Progenitor cell of endocrine pancreas (in vitro differentiated cells): ENCODE measurements around the gene AHRR. TPM values are rescaled to one million over a fixed set of nuclear protein-coding genes. Genes with fewer than 3 reads are reported as not detected.

Experiments used
- DNase-seq: peaks from one replicate; pipeline ENCODE4 v3.0.0; 2021; ENCODE audit warnings: low spot score; ENCODE audit not compliant: unreplicated experiment
- H3K27ac Mint-ChIP-seq: 2 replicates; pipeline ENCODE4 v1.8.0; 2021; ENCODE audit warnings: mild to moderate bottlenecking, moderate library complexity, mixed read lengths
- H3K27me3 Mint-ChIP-seq: 2 replicates; pipeline ENCODE4 v1.8.0; 2021; ENCODE audit warnings: mixed read lengths
- H3K36me3 Mint-ChIP-seq: 2 replicates; pipeline ENCODE4 v1.8.0; 2022; ENCODE audit warnings: mixed read lengths; ENCODE audit not compliant: insufficient read depth
- H3K4me1 Mint-ChIP-seq: 2 replicates; pipeline ENCODE4 v1.8.0; 2021; ENCODE audit warnings: low read depth, mixed read lengths
- H3K4me3 Mint-ChIP-seq: 2 replicates; pipeline ENCODE4 v1.8.0; 2021; ENCODE audit warnings: low read depth, mild to moderate bottlenecking, moderate library complexity, mixed read lengths
- H3K9me3 Mint-ChIP-seq: 2 replicates; pipeline ENCODE4 v1.8.0; 2021; ENCODE audit warnings: low read depth, mixed read lengths
- CTCF ChIP-seq: fragments of 200-600 bp; sonication (generic); IDR thresholded peaks from one replicate; pipeline ENCODE4 v1.5.0; 2021; ENCODE audit warnings: antibody characterized with exemption, mild to moderate bottlenecking; ENCODE audit not compliant: unreplicated experiment
- total RNA-seq: library from RNA; stranded (reverse); gene quantifications from 2 replicates; pipeline ENCODE4 v1.2.1, GENCODE V29; 2021

The AHRR gene
- total RNA-seq, 1 donor from 2014 or later: 1.3 TPM

GRCh38 chr5:478982-479535, 157.5 kb downstream of the AHRR start:
- Mint-ChIP-seq H3K9me3 (no peaks in the 10 kb centered on the region), H3K4me1 (no peaks in the 10 kb centered on the region), H3K27ac (no peak overlapping the region), H3K4me3 (no peak overlapping the region), H3K27me3 (peaks cover 3% of the 10 kb centered on the region), H3K36me3 (no peaks in the 10 kb centered on the region)
- no peak for DNase-seq
- TF ChIP-seq CTCF: no peak

GRCh38 chr5:479566-480319, 158.2 kb downstream of the AHRR start:
- H3K4me1 Mint-ChIP-seq: no peaks in the 10 kb centered on the region
- no peaks in the 10 kb centered on the region for H3K9me3 Mint-ChIP-seq
- no peak overlapping the region for H3K4me3 Mint-ChIP-seq
- H3K27ac Mint-ChIP-seq: no peak overlapping the region
- peaks cover 3% of the 10 kb centered on the region for H3K27me3 Mint-ChIP-seq
- TF ChIP-seq CTCF: no peak
- DNase-seq: no peak
- H3K36me3 Mint-ChIP-seq: no peaks in the 10 kb centered on the region

GRCh38 chr5:481347-481746, 159.8 kb downstream of the AHRR start:
- no peak overlapping the region for H3K4me3 Mint-ChIP-seq
- H3K27me3 Mint-ChIP-seq: peaks cover 9% of the 10 kb centered on the region
- H3K4me1 Mint-ChIP-seq: no peaks in the 10 kb centered on the region
- no peak for TF ChIP-seq CTCF
- H3K9me3 Mint-ChIP-seq: no peaks in the 10 kb centered on the region
- H3K27ac Mint-ChIP-seq: no peak overlapping the region
- DNase-seq: no peak
- H3K36me3 Mint-ChIP-seq: no peaks in the 10 kb centered on the region

- no peak overlapping the region for H3K27ac Mint-ChIP-seq
- peaks cover 11% of the 10 kb centered on the region for H3K27me3 Mint-ChIP-seq
- no peak overlapping the region for H3K4me3 Mint-ChIP-seq
- H3K4me1 Mint-ChIP-seq: no peaks in the 10 kb centered on the region
- TF ChIP-seq CTCF: no peak
- no peaks in the 10 kb centered on the region for H3K36me3 Mint-ChIP-seq
- no peak for DNase-seq
- no peaks in the 10 kb centered on the region for H3K9me3 Mint-ChIP-seq
Observed at GRCh38 chr5:482021-482420, 160.5 kb downstream of the AHRR start.

GRCh38 chr5:482506-482905, 161.0 kb downstream of the AHRR start:
- TF ChIP-seq CTCF: no peak
- H3K36me3 Mint-ChIP-seq: no peaks in the 10 kb centered on the region
- H3K9me3 Mint-ChIP-seq: no peaks in the 10 kb centered on the region
- H3K27ac Mint-ChIP-seq: no peak overlapping the region
- no peaks in the 10 kb centered on the region for H3K4me1 Mint-ChIP-seq
- peaks cover 11% of the 10 kb centered on the region for H3K27me3 Mint-ChIP-seq
- H3K4me3 Mint-ChIP-seq: no peak overlapping the region
- DNase-seq: no peak
